Inflammatory macrophage treated with lipopolysaccharide for 4 hours (primary cell): ENCODE data around the gene RABL2A.
"Not testable (repeated sequence)": the region's sequence is repeated elsewhere in the genome, so short reads cannot be mapped to it uniquely, and the experiment has no call there.

Experiments
- DNase-seq: peaks from one replicate; pipeline ENCODE4 v3.0.0-alpha.2; 2020

The RABL2A gene

DNA sequence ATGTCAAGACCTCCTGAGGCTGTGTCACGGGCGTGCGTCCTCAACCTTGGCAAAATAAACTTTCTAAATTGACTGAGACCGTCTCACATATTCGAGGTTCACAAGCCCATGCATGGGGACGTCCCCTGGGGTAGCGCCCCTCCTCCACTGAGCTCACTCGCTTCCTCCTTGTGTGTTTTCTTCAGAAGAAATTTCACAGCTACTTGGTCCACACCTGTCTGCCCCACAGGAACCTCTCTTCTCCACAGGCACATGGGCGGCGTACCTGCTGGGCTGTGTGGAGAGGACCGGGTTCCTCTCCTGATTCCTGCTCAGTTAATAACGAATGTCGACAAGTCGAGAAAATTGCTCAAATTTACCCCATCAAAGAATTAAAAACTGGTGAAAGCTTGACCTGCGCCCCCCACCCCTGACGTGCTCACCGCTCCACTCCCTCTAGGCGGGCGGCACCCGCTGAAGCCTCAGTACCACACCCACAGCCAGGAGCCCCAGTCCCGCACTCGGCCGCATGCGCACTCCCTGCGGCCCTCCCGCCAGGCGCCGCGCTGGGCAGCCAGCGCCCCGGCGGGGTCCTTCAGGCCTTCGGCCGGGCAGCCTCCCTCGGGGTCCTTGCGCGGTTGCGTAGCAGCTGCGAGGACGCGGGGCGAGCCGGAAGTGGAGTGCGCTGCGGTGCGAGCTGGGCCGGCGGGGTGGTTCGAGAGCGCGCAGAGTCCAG, at the start of gene RABL2A:
RABL2A (plus strand) TSS at position 651 of the 715 bp plus-strand sequence. CDS start 1,341 bp downstream, outside the sequence.
- DNase-seq = peak; percentile 73

GRCh38 chr2:113578508-113578907, 48.6 kb upstream of the RABL2A start:
- not testable (repeated sequence) for DNase-seq

- not testable (repeated sequence) for DNase-seq
These were observed 44.6 kb upstream of the RABL2A start for GRCh38 chr2:113582473-113582872.

GRCh38 chr2:113583521-113584225, 43.4 kb upstream of the RABL2A start:
- DNase-seq = peak; percentile 74

GRCh38 chr2:113584311-113585092, 42.6 kb upstream of the RABL2A start:
- DNase-seq = not testable (repeated sequence)

GRCh38 chr2:113587201-113587600, 39.9 kb upstream of the RABL2A start:
- peak; percentile 45 for DNase-seq

DNA sequence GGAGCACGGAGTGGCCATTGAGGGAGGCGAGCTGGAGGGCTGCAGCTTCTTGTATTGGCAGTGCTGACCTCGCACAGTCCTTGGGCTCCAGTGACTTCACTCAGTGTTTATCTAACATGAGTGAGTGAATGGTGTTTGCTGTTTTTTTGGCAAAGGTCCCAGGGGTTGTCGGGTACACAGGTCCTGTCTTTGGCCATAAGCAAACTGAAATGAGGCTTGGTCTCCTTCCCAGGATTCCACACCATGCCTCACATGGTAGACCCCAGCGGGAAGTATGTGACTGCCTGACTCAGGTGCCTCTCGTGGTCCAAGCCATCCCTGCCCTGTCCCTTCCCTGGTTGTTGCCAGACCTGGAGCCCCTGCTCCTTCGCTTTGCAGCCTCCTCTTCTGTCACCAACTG, 37.5 kb upstream of the RABL2A start:
- DNase-seq = not testable (repeated sequence)

DNA sequence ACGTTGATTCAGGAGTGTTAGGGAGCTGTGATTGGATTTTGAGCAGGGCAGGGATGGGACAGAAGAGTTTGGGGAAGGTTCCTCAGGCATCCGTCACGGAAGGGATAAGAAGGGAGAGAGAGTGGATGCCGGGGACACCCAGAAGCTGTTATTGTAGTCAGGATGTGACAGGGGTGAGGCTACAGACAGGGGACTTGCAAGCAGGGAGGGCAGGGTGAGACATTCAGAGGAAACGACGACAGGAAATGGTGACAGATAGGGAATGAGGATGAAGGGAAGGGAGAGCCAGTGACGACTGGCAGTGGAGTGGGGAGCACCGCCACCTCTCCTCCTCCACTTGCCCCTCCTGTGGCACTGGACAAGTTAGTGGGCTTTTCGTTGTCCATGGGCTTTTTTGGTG, 35.1 kb upstream of the RABL2A start:
- DNase-seq = peak; percentile 20

DNA sequence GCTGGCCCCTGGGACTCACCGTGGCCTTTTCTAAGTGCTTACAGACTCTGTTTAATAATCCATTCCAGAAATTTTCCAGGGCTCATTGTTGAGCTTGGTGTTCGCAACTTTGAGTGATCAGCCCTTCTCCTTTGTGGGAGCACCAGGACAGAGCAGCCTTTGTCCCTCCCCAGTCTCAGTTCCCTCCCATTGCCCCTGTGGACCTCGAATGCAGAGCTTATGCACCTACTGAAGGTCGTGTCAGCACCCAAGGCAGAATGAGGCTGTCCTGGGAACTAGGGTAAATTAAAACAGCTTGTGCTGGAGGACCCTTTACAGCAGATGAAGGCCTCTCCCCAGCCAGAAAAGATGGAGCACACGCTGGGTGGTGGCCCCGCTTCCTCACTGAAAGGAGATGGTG, 33.8 kb upstream of the RABL2A start:
- not testable (repeated sequence) for DNase-seq

GRCh38 chr2:113595725-113596124, 31.3 kb upstream of the RABL2A start:
- DNase-seq = not testable (repeated sequence)

- not testable (repeated sequence) for DNase-seq
These were observed 29.9 kb upstream of the RABL2A start for GRCh38 chr2:113597164-113597563.

DNA sequence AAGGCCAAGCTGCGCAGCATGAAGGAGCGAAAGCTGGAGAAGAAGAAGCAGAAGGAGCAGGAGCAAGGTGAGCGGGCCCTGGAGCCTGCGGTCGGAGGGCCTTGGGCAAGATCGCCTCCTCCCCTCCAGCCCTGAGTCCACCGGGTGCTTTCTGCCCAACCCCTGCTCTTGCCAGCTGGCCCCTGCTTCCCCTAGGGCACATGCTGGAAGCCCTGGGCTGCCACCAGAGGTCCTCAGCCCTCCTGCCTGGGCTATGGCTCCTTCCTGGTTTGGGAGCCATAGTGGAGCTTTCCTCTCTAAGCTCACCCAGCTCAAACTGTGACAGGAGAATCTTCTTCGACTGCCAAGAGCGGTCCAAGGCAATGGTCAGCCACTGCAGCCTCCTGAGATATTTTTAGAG, 29.5 kb upstream of the RABL2A start:
- DNase-seq = peak; percentile 2

DNA sequence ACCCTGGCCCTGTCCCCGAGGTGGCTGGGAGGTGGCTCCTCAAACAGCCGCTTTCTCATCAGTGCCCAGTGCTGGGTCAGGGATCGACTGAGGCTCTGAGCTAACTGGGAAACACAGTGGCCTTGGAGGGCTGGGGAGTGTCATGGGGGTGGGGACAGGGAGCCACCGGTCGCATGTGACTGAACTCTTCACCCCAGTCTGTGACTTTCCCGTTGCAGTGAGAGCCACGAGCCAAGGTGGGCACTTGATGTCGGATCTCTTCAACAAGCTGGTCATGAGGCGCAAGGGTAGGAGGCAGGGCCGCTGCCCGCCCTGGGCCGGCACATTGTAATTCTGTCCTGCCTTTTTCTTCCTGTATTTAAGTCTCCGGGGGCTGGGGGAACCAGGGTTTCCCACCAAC, 28.9 kb upstream of the RABL2A start:
- DNase-seq = not testable (repeated sequence)

DNA sequence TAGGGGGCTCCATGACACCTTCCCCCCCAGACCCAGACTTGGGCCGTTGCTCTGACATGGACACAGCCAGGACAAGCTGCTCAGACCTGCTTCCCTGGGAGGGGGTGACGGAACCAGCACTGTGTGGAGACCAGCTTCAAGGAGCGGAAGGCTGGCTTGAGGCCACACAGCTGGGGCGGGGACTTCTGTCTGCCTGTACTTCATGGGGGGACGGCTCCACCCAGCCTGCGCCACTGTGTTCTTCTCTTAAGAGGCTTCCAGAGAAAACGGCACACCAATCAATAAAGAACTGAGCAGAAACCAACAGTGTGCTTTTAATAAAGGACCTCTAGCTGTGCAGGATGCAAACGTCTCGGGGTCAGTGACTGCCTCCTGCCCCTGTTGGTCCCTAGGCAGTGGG, 28.3 kb upstream of the RABL2A start:
- not testable (repeated sequence) for DNase-seq

DNA sequence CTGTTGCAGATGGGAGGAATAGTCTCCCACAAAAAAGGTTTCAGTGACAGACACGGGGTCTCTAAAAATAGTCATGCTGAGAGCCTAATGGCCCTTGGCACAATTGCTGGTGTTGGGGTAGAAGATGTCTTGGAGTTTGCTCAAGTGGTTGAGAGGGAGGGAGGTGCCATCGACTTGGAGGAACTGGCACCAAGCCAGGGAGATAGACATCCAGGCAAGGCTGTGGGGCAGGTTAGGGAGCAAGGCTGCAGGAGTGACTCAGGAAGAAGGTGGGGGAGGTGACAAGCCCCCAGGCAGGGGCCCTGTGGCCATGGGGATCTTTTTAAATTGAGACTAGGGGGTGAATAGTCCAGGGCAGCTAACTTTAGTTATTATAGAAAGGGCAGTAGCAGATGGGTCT, 27.9 kb upstream of the RABL2A start:
- not testable (repeated sequence) for DNase-seq

DNA sequence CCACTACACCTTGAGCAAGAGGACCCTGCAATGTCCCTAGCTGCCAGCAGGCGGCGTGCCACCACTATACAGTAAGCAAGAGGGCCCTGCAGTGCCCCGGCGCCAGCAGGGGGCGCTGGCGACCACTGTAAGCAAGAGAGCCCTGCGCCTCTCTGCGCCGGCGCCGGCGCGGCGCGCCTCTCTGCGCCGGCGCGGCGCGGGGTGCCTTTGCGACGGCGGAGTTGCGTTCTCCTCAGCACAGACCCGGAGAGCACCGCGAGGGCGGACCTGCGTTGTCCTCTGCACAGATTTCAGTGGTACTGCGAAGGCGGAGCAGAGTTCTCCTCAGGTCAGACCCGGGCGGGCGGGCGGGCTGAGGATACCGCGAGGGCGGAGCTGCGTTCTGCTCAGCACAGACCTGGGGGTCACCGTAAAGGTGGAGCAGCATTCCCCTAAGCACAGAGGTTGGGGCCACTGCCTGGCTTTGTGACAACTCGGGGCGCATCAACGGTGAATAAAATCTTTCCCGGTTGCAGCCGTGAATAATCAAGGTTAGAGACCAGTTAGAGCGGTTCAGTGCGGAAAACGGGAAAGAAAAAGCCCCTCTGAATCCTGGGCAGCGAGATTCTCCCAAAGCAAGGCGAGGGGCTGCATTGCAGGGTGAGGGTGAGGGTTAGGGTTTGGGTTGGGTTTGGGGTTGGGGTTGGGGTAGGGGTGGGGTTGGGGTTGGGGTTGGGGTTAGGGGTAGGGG, 24.9 kb upstream of the RABL2A start:
- peak; percentile 56 for DNase-seq

DNA sequence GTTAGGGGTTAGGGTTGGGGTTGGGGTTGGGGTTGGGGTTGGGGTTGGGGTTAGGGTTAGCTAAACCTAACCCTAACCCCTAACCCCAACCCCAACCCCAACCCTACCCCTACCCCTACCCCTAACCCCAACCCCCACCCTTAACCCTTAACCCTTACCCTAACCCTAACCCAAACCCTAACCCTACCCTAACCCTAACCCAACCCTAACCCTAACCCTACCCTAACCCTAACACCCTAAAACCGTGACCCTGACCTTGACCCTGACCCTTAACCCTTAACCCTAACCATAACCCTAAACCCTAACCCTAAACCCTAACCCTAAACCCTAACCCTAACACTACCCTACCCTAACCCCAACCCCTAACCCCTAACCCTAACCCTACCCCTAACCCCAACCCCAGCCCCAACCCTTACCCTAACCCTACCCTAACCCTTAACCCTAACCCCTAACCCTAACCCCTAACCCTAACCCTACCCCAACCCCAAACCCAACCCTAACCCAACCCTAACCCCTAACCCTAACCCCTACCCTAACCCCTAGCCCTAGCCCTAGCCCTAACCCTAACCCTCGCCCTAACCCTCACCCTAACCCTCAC, 24.1 kb upstream of the RABL2A start:
- DNase-seq = no peak

GRCh38 chr2:113603467-113604084, 23.5 kb upstream of the RABL2A start:
- peak; percentile 93 for DNase-seq

DNA sequence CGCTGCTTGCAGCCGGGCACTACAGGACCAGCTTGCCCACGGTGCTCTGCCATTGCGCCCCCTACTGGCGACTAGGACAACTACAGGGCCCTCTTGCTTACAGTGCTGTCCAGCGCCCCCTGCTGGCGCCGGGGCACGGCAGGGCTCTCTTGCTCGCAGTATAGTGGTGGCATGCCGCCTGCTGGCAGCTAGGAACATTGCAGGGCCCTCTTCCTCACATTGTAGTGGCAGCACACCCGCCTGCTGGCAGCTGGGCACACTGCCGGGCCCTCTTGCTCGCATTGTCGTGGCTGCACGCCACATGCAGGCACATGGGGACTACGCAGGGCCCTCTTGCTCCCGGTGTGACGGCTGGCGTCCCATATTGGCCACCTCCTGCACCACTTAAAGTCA, 23.0 kb upstream of the RABL2A start:
- DNase-seq = peak; percentile 88

DNA sequence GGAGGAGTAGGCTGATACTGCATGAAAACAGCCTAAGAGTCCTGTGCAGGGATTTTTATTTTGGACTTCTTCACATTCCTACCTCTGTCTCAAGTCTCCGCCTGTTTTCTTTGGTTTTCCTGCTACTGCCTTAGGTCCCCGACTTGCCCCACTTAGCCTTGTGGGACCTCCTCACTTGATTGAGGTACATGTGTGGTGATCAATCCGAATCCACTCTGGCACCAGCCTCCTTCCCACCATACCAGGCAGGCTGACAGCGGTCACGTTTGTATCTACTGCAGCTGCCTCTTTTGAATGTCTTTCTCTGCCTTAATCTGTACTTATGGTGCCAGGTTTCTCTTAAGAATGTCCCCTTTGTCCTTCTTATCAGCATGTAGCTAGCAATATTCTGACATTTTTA, 22.4 kb upstream of the RABL2A start:
- not testable (repeated sequence) for DNase-seq

DNA sequence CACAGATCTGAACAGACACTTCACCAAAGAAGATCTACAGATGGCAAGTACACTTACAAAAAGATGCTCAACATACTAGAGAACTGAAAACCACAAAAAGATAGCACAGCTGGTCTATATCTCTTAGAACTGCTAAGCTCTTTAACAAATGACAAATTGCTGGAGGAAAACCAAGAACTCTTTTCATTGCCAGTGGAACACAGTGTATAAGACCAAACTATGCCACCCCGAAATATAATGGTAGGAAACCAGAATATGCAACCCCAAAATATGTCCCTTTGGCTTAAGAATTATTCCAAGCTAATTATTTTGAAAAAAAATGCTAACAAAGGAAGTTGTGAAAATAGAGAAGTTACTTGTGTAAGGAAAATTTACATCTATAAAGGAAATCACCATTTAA, 21.0 kb upstream of the RABL2A start:
- not testable (repeated sequence) for DNase-seq

DNA sequence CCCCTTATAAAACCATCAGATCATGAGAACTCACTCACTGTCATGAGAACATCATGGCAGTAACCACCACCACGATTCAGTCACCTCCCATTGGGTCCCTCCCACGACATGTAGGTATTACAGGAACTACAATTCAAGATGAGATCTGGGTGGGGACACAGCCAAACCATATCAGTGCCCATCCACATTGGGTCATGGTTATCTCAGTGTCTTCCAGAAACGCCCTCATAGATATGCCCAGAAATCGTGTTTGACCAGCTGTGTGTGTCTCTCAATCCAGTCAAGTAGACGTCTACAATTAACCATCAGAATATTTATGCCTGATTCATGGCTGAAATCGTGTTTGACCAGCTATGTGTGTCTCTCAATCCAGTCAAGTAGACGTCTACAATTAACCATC, 17.2 kb upstream of the RABL2A start:
- not testable (repeated sequence) for DNase-seq
